Esophagus (tissue), 2 donors: ENCODE data around the gene UMAD1. TPM values are rescaled to one million over a fixed set of nuclear protein-coding genes. Genes with fewer than 3 reads are reported as not detected.
"Not testable (repeated sequence)": the region's sequence is repeated elsewhere in the genome, so short reads cannot be mapped to it uniquely, and the experiment has no call there.

Experiments used
- H3K27ac ChIP-seq, 2 donors: one replicate each; pipeline ENCODE4 v1.5.1; 2013; ENCODE audit warnings: low read depth in 2 of 2, mild to moderate bottlenecking in 2 of 2, inconsistent platforms in 1 of 2, low read length in 1 of 2, moderate library complexity in 1 of 2
- H3K27me3 ChIP-seq, 2 donors: one replicate each; pipeline ENCODE4 v1.6.1; 2013; ENCODE audit warnings: low read length in 2 of 2, control low read depth in 1 of 2, mild to moderate bottlenecking in 1 of 2; ENCODE audit not compliant: insufficient read depth in 2 of 2, control insufficient read depth in 1 of 2
- H3K36me3 ChIP-seq, 2 donors: one replicate each; pipeline ENCODE4 v1.6.1; 2013; ENCODE audit warnings: low read length in 1 of 2; ENCODE audit not compliant: control insufficient read depth in 2 of 2, insufficient read depth in 2 of 2
- H3K4me1 ChIP-seq, 2 donors: one replicate each; pipeline ENCODE4 v1.6.1; 2013; ENCODE audit warnings: low read length in 1 of 2; ENCODE audit not compliant: control insufficient read depth in 2 of 2, insufficient read depth in 2 of 2
- H3K4me3 ChIP-seq, 2 donors: one replicate each; pipeline ENCODE4 v1.5.1; 2013; ENCODE audit warnings: low read length in 2 of 2, mild to moderate bottlenecking in 2 of 2, low read depth in 1 of 2, moderate library complexity in 1 of 2
- H3K9me3 ChIP-seq, 2 donors: one replicate each; pipeline ENCODE4 v1.6.1; 2013; ENCODE audit warnings: mild to moderate bottlenecking in 2 of 2, low read depth in 1 of 2, low read length in 1 of 2, moderate library complexity in 1 of 2; ENCODE audit not compliant: control insufficient read depth in 2 of 2, insufficient read depth in 1 of 2
- WGBS, 2 donors: extraction: QIAGEN DNeasy Blood & Tissue Kit; methylation state at CpG; one replicate each; pipeline ENCODE4 v1.1.7; 2013; 5-methylcytosine and 5-hydroxymethylcytosine counted together
- polyA plus RNA-seq, 2 donors: library from polyadenylated mRNA; stranded (reverse); fragments of 200-250 nt; gene quantifications; one replicate each; pipeline ENCODE4 v1.2.3, GENCODE V29; 2013
- donor health status: healthy with polysubstance abuse.
- donor health status: Bipolar disorder and iron deficiency.

UMAD1 gene
- polyA plus RNA-seq, 2 donors: 1.8 to 4.9 TPM

DNA sequence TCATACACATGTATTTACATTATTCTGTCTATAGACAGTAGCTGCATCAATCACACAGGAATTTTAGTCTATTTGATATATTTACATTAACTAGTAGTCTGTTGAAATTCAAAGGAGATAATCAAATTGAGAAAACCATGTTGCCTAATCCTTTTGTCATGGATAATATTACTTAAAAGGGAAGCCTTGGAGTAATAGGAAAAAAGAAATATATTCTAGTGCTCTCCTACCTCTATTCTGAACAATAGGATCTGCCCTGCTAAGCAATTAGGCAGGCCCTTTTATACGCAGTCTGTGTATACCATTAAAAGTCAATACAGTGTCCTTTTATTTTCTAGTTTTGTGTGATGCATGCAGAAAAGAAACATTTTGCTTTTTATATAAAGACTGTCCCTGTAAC is 24.5 kb downstream of the UMAD1 start:
- no peaks in the 10 kb centered on the region for H3K27me3 ChIP-seq
- 93 to 95% methylated on average over 1 of the region's 1 CpG for WGBS, 2 donors
- H3K4me3 ChIP-seq: no peak overlapping the region
- no peaks in the 10 kb centered on the region for H3K4me1 ChIP-seq
- no peak overlapping the region for H3K27ac ChIP-seq
- no peaks in the 10 kb centered on the region for H3K36me3 ChIP-seq
- H3K9me3 ChIP-seq: no peaks in the 10 kb centered on the region

DNA sequence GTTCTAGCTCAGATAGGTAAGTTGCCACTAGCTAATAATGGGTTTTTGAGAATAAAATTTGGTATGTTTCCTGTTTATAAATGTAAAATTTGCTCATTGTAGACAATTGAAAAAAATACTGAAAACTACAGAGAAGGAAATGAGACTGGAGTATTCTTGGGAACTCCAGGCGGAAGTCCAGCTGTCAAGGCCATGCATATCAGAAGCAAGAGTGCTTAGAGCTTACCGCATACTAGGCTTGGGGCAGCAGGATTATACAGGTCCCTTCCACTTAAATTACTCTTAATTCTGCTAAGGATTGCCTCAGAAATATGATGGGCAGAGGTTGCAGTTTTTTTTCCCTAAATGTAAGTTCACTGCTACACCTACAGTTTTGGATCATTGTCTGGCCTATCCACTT is 26.6 kb downstream of the UMAD1 start:
- Histone ChIP-seq H3K4me3 (no peak overlapping the region), H3K4me1 (no peaks in the 10 kb centered on the region), H3K9me3 (no peaks in the 10 kb centered on the region), H3K36me3 (no peaks in the 10 kb centered on the region), H3K27me3 (no peaks in the 10 kb centered on the region), H3K27ac (no peak overlapping the region)
- 81 to 96% methylated on average over 2 of the region's 2 CpGs for WGBS, 2 donors

DNA sequence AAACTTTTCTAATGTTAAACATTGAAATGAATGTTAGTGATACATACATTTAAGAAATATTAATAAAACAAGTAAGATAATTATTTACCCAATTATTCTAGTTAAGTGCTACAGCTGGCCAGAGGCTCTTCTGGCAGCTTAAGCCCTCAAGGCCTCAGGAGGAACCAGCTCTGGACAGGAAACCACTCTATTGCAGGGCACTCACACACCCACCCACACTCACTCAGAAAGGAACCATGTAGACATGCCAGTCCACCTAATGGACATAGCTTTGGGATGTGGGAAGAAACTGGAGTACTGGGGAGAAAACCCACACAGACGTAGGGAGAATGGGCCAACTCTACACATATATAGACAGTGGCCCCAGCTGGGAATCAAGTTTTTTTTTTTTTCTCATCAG is 28.2 kb downstream of the UMAD1 start:
- Histone ChIP-seq H3K4me1 (no peaks in the 10 kb centered on the region), H3K4me3 (no peak overlapping the region), H3K27me3 (no peaks in the 10 kb centered on the region), H3K27ac (no peak overlapping the region), H3K9me3 (no peaks in the 10 kb centered on the region), H3K36me3 (no peaks in the 10 kb centered on the region)
- 98 to 100% methylated on average over 1 of the region's 1 CpG for WGBS, 2 donors

DNA sequence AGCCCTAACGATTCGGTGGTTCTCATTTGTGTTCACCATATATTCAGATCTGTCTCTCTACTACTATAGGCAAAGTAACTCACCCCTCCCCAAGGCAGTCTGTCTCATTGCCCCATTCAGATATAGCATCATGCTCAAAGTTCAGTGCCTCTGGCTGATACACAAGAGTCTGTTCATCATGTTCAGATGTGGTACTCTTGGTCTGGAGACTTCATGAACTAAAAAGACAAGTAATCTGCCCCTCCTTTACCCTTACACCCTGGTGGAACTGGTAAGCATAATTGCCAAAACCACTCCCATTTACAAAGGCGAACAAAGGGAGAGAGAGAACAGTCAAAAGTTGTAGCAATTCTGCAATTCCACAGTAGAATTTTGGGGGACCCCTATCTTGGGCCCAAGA is 29.9 kb downstream of the UMAD1 start:
- whole genome bisulfite sequencing, 2 donors: 94 to 99% methylated on average over 3 of the region's 3 CpGs
- H3K9me3 ChIP-seq: no peaks in the 10 kb centered on the region
- H3K4me1 ChIP-seq: no peaks in the 10 kb centered on the region
- H3K27ac ChIP-seq: no peak overlapping the region
- peaks cover 0 to under 1% of the 10 kb centered on the region in 2 donors for H3K36me3 ChIP-seq
- no peak overlapping the region for H3K4me3 ChIP-seq
- no peaks in the 10 kb centered on the region for H3K27me3 ChIP-seq

DNA sequence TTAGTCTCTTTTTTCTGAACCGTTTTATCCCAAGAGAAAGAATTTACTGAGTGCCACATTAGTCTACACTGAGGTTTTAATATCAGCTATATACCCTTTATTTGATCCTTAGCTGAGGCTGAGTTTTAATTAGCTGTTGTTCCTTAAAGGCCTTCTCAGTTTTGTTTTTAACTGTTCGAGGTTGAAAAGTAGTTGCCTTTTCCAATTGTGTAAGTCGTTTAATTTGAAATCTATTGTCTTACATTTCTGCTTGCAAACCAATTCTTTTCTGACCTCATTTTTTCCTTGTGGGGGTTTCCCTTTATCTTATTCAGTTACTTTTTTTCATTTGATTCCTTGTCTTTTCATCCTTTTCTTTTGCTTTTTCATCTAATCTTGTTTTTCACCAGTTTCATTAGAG is 30.8 kb downstream of the UMAD1 start:
- H3K27me3 ChIP-seq: no peaks in the 10 kb centered on the region
- WGBS, 2 donors: 64 to 70% methylated on average over 3 of the region's 3 CpGs
- H3K36me3 ChIP-seq: peaks cover 0 to 4% of the 10 kb centered on the region in 2 donors
- no peak overlapping the region for H3K27ac ChIP-seq
- no peak overlapping the region for H3K4me3 ChIP-seq
- no peaks in the 10 kb centered on the region for H3K4me1 ChIP-seq
- no peaks in the 10 kb centered on the region for H3K9me3 ChIP-seq

- peaks cover 0 to 4% of the 10 kb centered on the region in 2 donors for H3K36me3 ChIP-seq
- H3K27me3 ChIP-seq: no peaks in the 10 kb centered on the region
- WGBS, 2 donors: 76 to 82% methylated on average over 6 of the region's 6 CpGs
- no peak overlapping the region for H3K4me3 ChIP-seq
- H3K9me3 ChIP-seq: no peaks in the 10 kb centered on the region
- no peak overlapping the region for H3K27ac ChIP-seq
- no peaks in the 10 kb centered on the region for H3K4me1 ChIP-seq
Observed at GRCh38 chr7:7672545-7673239, 32.1 kb downstream of the UMAD1 start.

DNA sequence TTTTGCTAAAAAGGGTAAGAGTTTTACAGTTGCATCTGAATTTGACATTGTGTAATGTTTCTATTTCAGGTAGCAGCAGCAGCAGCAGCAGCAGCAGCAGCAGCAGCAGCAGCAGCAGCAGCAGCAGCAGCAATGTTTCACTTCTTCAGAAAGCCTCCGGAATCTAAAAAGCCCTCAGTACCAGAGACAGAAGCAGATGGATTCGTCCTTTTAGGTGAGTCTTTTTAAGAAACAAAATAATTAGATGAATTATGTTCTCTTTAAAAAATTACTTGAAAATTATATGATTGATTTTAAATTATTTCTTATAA is 32.6 kb downstream of the UMAD1 start:
- H3K4me3 ChIP-seq: no peak overlapping the region
- no peak overlapping the region for H3K27ac ChIP-seq
- H3K9me3 ChIP-seq: no peaks in the 10 kb centered on the region
- no peaks in the 10 kb centered on the region for H3K27me3 ChIP-seq
- H3K4me1 ChIP-seq: no peaks in the 10 kb centered on the region
- WGBS, 2 donors: 81 to 86% methylated on average over 2 of the region's 2 CpGs
- H3K36me3 ChIP-seq: peaks cover 0 to 4% of the 10 kb centered on the region in 2 donors

- Histone ChIP-seq H3K27me3 (no peaks in the 10 kb centered on the region), H3K27ac (no peak overlapping the region), H3K4me3 (no peak overlapping the region), H3K9me3 (no peaks in the 10 kb centered on the region), H3K36me3 (peaks cover 0 to 4% of the 10 kb centered on the region in 2 donors), H3K4me1 (no peaks in the 10 kb centered on the region)
- WGBS, 2 donors: 80 to 82% methylated on average over 6 of the region's 6 CpGs
Observed at GRCh38 chr7:7675686-7676085, 35.1 kb downstream of the UMAD1 start.

- 98% methylated on average over 2 of the region's 2 CpGs for WGBS, 2 donors
- H3K36me3 ChIP-seq, H3K9me3 ChIP-seq, H3K4me1 ChIP-seq, H3K27ac ChIP-seq, H3K4me3 ChIP-seq, H3K27me3 ChIP-seq: not testable (repeated sequence)
Observed at GRCh38 chr7:7679640-7680039, 39.1 kb downstream of the UMAD1 start.

- no peak overlapping the region for H3K27ac ChIP-seq
- WGBS, 2 donors: 24% methylated on average over 7 of the region's 7 CpGs
Observed at GRCh38 chr7:7681191-7681935, 40.8 kb downstream of the UMAD1 start.

More at GRCh38 chr7:7681191-7681935, 40.8 kb downstream of the UMAD1 start:
- peak overlapping the region in 1 of 2 donors; percentile 30 for H3K4me3 ChIP-seq
- no peaks in the 10 kb centered on the region for H3K9me3 ChIP-seq
- H3K4me1 ChIP-seq: no peaks in the 10 kb centered on the region
- no peaks in the 10 kb centered on the region for H3K36me3 ChIP-seq
- H3K27me3 ChIP-seq: no peaks in the 10 kb centered on the region
